Tibial artery (tissue), 4 donors: ENCODE results near the gene MT4.

Experiments used
- DNase-seq, 2 donors: peaks; one replicate each; pipeline ENCODE4 v3.0.0-alpha.2; 2019
- H3K27ac ChIP-seq, 2 donors: fragments of 200-600 bp; sonication (generic) in 1 of 2; 1 replicate in 1 of 2; 2 replicates in 1 of 2; pipeline ENCODE4 v1.5.1; 2018 to 2019; ENCODE audit warnings: mild to moderate bottlenecking in 1 of 2
- H3K27me3 ChIP-seq, 2 donors: fragments of 200-600 bp; sonication (generic) in 1 of 2; one replicate each; pipeline versions ENCODE4 v1.5.1 to v1.6.0; 2016 to 2019
- H3K36me3 ChIP-seq, 3 donors: fragments of 200-600 bp; sonication (generic) in 2 of 3; one replicate each; pipeline ENCODE4 v1.5.1; 2016 to 2019; ENCODE audit warnings: mild to moderate bottlenecking in 2 of 3
- H3K4me1 ChIP-seq, 4 donors: fragments of 200-600 bp; sonication (generic) in 2 of 4; 1 replicate in 3 of 4; 2 replicates in 1 of 4; pipeline ENCODE4 v1.5.1; 2016 to 2019
- H3K4me3 ChIP-seq, 2 donors: fragments of 200-600 bp; sonication (generic) in 1 of 2; 1 replicate in 1 of 2; 2 replicates in 1 of 2; pipeline ENCODE4 v1.5.1; 2018 to 2019; ENCODE audit warnings: mild to moderate bottlenecking in 2 of 2
- H3K9me3 ChIP-seq, 3 donors: fragments of 200-600 bp; sonication (generic) in 1 of 3; one replicate each; pipeline ENCODE4 v1.5.1; 2016 to 2019
- intact Hi-C: fragments of 100-400 bp; cut with DNase I; formaldehyde crosslinking; loops from one replicate; pipeline ENCODE4 v1.15.0; 2023; ENCODE audit warnings: low total_unique reads
- TF ChIP-seq, protein P1 (sequence below), 2 experiments: fragments of 200-600 bp in 1 of 2; fragments of 450-650 bp in 1 of 2; IDR thresholded peaks; one replicate each; pipeline ENCODE4 v1.5.1; 2017 to 2019; ENCODE audit warnings: antibody characterized with exemption in 2 of 2, mild to moderate bottlenecking in 1 of 2, moderate library complexity in 1 of 2

The MT4 gene

DNA sequence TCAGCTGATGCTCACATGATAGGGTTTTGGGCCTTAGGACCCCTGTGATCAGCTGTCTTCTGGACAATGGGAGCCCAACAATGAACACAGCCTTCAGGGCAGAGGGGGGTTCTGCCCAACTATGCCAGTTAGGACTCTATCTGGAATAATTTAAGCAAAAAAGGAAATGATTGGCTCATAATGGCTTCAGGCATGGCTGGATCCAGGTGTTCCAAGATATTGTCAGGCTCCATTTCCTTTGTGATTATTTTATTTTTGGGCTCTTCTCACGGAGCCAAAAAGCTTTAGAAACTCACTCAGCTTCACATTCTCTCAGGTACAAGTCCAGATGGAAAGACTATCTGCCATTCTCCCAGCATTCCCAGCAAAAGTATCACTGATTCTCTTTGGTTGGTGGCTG, 40.6 kb downstream of the MT4 start:
- Histone ChIP-seq H3K4me1 (peaks cover 0 to 36% (median 32%) of the 10 kb centered on the region in 4 donors), H3K27ac (peak overlapping the region; percentile 83 to 85), H3K4me3 (no peak overlapping the region), H3K36me3 (no peaks in the 10 kb centered on the region), H3K9me3 (no peaks in the 10 kb centered on the region), H3K27me3 (no peaks in the 10 kb centered on the region)
- TF ChIP-seq, protein P1, sequence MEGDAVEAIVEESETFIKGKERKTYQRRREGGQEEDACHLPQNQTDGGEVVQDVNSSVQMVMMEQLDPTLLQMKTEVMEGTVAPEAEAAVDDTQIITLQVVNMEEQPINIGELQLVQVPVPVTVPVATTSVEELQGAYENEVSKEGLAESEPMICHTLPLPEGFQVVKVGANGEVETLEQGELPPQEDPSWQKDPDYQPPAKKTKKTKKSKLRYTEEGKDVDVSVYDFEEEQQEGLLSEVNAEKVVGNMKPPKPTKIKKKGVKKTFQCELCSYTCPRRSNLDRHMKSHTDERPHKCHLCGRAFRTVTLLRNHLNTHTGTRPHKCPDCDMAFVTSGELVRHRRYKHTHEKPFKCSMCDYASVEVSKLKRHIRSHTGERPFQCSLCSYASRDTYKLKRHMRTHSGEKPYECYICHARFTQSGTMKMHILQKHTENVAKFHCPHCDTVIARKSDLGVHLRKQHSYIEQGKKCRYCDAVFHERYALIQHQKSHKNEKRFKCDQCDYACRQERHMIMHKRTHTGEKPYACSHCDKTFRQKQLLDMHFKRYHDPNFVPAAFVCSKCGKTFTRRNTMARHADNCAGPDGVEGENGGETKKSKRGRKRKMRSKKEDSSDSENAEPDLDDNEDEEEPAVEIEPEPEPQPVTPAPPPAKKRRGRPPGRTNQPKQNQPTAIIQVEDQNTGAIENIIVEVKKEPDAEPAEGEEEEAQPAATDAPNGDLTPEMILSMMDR (IDR thresholded peaks at IDR 0.05): no peak
- intact Hi-C loops: loop anchor here (5.0 kb wide), 2 partner anchors 37 to 77 kb away; partner anchors contain the start of gene MT1X
- no peak for DNase-seq

GRCh38 chr16:56606071-56606475, 41.2 kb downstream of the MT4 start:
- no peak overlapping the region for H3K4me3 ChIP-seq
- H3K27ac ChIP-seq: peak overlapping the region; percentile 83 to 85
- TF ChIP-seq, protein P1 (IDR thresholded peaks at IDR 0.05): no peak
- H3K36me3 ChIP-seq: no peaks in the 10 kb centered on the region
- intact Hi-C loops: loop anchor here (5.0 kb wide), 2 partner anchors 36 to 76 kb away; partner anchors contain the start of gene MT1X
- no peaks in the 10 kb centered on the region for H3K27me3 ChIP-seq
- peaks cover 0 to 42% (median 38%) of the 10 kb centered on the region in 4 donors for H3K4me1 ChIP-seq
- DNase-seq: peak; percentile 81 to 86
- no peaks in the 10 kb centered on the region for H3K9me3 ChIP-seq

- H3K27ac ChIP-seq: peak overlapping the region; percentile 83 to 85
- TF ChIP-seq, protein P1 (IDR thresholded peaks at IDR 0.05): no peak
- peak; percentile 72 to 82 for DNase-seq
- peaks cover 0 to 47% (median 42%) of the 10 kb centered on the region in 4 donors for H3K4me1 ChIP-seq
- no peaks in the 10 kb centered on the region for H3K36me3 ChIP-seq
- no peaks in the 10 kb centered on the region for H3K27me3 ChIP-seq
- intact Hi-C loops: loop anchor here (5.0 kb wide), 2 partner anchors 36 to 76 kb away; partner anchors contain the start of gene MT1X
- H3K9me3 ChIP-seq: no peaks in the 10 kb centered on the region
- H3K4me3 ChIP-seq: peak overlapping the region in 1 of 2 donors; percentile 65
Observed at GRCh38 chr16:56606476-56607108, 41.7 kb downstream of the MT4 start.

DNA sequence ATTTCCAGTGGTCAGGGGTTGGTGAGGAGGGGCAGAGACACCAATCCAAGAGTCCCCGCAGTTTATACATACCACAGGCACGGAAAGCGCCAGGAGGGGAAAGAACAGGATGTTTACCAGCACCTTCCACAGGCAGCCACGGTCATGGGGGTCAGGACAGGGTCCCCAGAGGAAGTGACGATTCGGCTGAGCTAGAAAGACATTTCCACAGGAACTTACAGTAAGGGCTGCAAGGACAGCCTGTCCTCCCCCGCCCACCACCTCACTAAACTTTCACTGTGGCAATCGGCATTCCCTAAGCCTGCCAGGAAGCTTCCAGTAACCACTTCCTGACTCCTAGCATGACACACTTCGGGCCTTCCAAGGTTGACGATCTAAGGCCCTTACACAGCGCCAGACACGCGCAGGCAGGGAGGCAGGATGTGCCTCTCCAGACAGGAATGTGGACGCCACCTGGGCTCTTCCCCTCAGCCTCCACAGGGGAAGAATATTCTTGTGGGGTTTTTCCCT, 42.3 kb downstream of the MT4 start:
- no peaks in the 10 kb centered on the region for H3K27me3 ChIP-seq
- peak overlapping the region; percentile 83 to 85 for H3K27ac ChIP-seq
- DNase-seq: peak; percentile 92
- peak overlapping the region in 1 of 2 donors; percentile 65 for H3K4me3 ChIP-seq
- intact Hi-C loops: loop anchor here (5.0 kb wide), 2 partner anchors 35 to 75 kb away; partner anchors contain the start of gene MT1X
- H3K36me3 ChIP-seq: no peaks in the 10 kb centered on the region
- TF ChIP-seq, protein P1 (IDR thresholded peaks at IDR 0.05): no peak
- no peaks in the 10 kb centered on the region for H3K9me3 ChIP-seq
- H3K4me1 ChIP-seq: peaks cover 0 to 53% (median 45%) of the 10 kb centered on the region in 4 donors

DNA sequence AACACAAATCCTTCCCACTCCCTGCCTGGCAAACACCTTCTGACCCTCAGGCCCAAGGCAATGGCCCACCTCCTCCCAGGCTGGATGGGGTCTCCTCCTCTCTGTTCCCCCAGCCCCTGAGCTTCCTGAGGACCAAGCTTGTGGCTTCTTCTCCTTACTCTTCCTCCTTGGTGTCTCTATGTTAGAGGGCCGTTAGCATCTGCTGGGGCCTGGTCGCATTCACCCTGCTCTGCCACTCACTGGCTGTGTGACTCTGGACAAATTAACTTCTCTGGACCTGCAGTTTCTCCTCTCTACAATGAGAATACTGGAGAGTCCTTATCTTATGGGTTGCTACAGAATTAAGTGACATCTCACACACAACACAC, 42.8 kb downstream of the MT4 start:
- H3K4me3 ChIP-seq: peak overlapping the region; percentile 65 to 76
- intact Hi-C loops: loop anchor here (5.0 kb wide), 2 partner anchors 35 to 75 kb away; partner anchors contain the start of gene MT1X

More for the DNA sequence above, 42.8 kb downstream of the MT4 start:
- no peak for DNase-seq
- Histone ChIP-seq H3K27ac (peak overlapping the region; percentile 83 to 85), H3K4me1 (peaks cover 0 to 56% (median 47%) of the 10 kb centered on the region in 4 donors), H3K36me3 (no peaks in the 10 kb centered on the region), H3K9me3 (no peaks in the 10 kb centered on the region), H3K27me3 (no peaks in the 10 kb centered on the region)
- TF ChIP-seq, protein P1 (IDR thresholded peaks at IDR 0.05): no peak
